ENCODE results near the gene C1QL3. TPM values are rescaled to one million over a fixed set of nuclear protein-coding genes. Genes with fewer than 3 reads are reported as not detected.

Gene C1QL3
- total and polyA plus RNA-seq, 2 experiments from 2014 or later: 0.34 to 2.3 TPM

- peaks cover 65% of the 10 kb centered on the region for H3K27me3 ChIP-seq (ENCODE audit: insufficient read depth)
These were observed 1.5 kb downstream of the C1QL3 start for GRCh38 chr10:16519908-16520861.

GRCh38 chr10:16519250-16519907 is 2.3 kb downstream of the C1QL3 start:
- Histone ChIP-seq H3K4me2 (peak overlapping the region; percentile 99), H3K27me3 (ENCODE audit: insufficient read depth) (peaks cover 61% of the 10 kb centered on the region)
- peak; percentile 25 for ATAC-seq

More at GRCh38 chr10:16519908-16520861, 1.5 kb downstream of the C1QL3 start:
- ATAC-seq: peak; percentile 31
- Mint-ChIP-seq H3K36me3 (ENCODE audit: low read depth) (no peaks in the 10 kb centered on the region), H3K4me1 (peaks cover 31% of the 10 kb centered on the region), H3K27me3 (ENCODE audit: insufficient read depth, low read depth, poor library complexity) (peaks cover 35% of the 10 kb centered on the region), H3K4me3 (peak overlapping the region; percentile 87), H3K27ac (no peak overlapping the region), H3K9me3 (no peaks in the 10 kb centered on the region; the same call in 2 of the 3 replicates)
- TF ChIP-seq EZH2phosphoT487 (IDR thresholded peaks at IDR 0.05; ENCODE audit: unreplicated experiment): no peak
- TF ChIP-seq ZNF331 (CRISPR knock-in tag; IDR thresholded peaks at IDR 0.05; ENCODE audit: low read depth): no peak
- TF ChIP-seq EZH2 (IDR thresholded peaks at IDR 0.05; ENCODE audit: low read depth, unreplicated experiment): peak; percentile 8
- no peak for TF ChIP-seq CTCF (conservative IDR thresholded peaks at IDR 0.05; ENCODE audit: low read depth in 2 of 2)
- TF ChIP-seq ETS1 (IDR thresholded peaks at IDR 0.05): no peak
- H3K36me3 ChIP-seq (ENCODE audit: insufficient read depth): no peaks in the 10 kb centered on the region
- no peaks in the 10 kb centered on the region for H3F3A ChIP-seq (replicated peaks; ENCODE audit: low read depth)
- DNase-seq (ENCODE audit: low spot score): peak; percentile 59
- H3K27ac ChIP-seq (ENCODE audit: low read depth): no peak overlapping the region
- no peaks in the 10 kb centered on the region for H3K9me2 ChIP-seq (ENCODE audit: insufficient read depth)
- peak overlapping the region; percentile 99 for H3K4me2 ChIP-seq
- H3K4me3 ChIP-seq: peak overlapping the region; percentile 80
- peaks cover 3% of the 10 kb centered on the region for H4K20me1 ChIP-seq (replicated peaks; ENCODE audit: insufficient read depth)
- peaks cover 13% of the 10 kb centered on the region for H3K4me1 ChIP-seq (ENCODE audit: insufficient read depth)
- H2AFZ ChIP-seq: peak overlapping the region; percentile 89
- no peaks in the 10 kb centered on the region for H3K79me2 ChIP-seq (replicated peaks; ENCODE audit: insufficient read depth)

More at GRCh38 chr10:16519250-16519907, 2.3 kb downstream of the C1QL3 start:
- no peaks in the 10 kb centered on the region for H3K36me3 Mint-ChIP-seq (ENCODE audit: low read depth)
- no peak overlapping the region for H3K27ac Mint-ChIP-seq
- no peaks in the 10 kb centered on the region for H3K79me2 ChIP-seq (replicated peaks; ENCODE audit: insufficient read depth)
- TF ChIP-seq EZH2 (IDR thresholded peaks at IDR 0.05; ENCODE audit: low read depth, unreplicated experiment) (peak; percentile 35), ZNF331 (CRISPR knock-in tag; IDR thresholded peaks at IDR 0.05; ENCODE audit: low read depth) (no peak), REST (IDR thresholded peaks at IDR 0.05; ENCODE audit: unreplicated experiment) (no peak), NANOG (IDR thresholded peaks at IDR 0.05; ENCODE audit: borderline replicate concordance) (no peak), CREB1 (CRISPR knock-in tag; IDR thresholded peaks at IDR 0.05; ENCODE audit: low read depth) (no peak)
- peak overlapping the region; percentile 89 for H2AFZ ChIP-seq
- H3F3A ChIP-seq (replicated peaks; ENCODE audit: low read depth): no peaks in the 10 kb centered on the region
- peaks cover 35% of the 10 kb centered on the region for H3K27me3 Mint-ChIP-seq (ENCODE audit: insufficient read depth, low read depth, poor library complexity)
- no peaks in the 10 kb centered on the region; the same call in 2 of the 3 replicates for H3K9me3 Mint-ChIP-seq
- no peaks in the 10 kb centered on the region for H3K36me3 ChIP-seq (ENCODE audit: insufficient read depth)
- H3K4me3 ChIP-seq: peak overlapping the region; percentile 80
- DNase-seq (ENCODE audit: low spot score): peak; percentile 39
- peak overlapping the region; percentile 87 for H3K4me3 Mint-ChIP-seq
- H4K20me1 ChIP-seq (replicated peaks; ENCODE audit: insufficient read depth): peaks cover 3% of the 10 kb centered on the region
- H3K4me1 ChIP-seq (ENCODE audit: insufficient read depth): peaks cover 13% of the 10 kb centered on the region
- H3K9me2 ChIP-seq (ENCODE audit: insufficient read depth): no peaks in the 10 kb centered on the region
- no peak overlapping the region for H3K27ac ChIP-seq (ENCODE audit: low read depth)
- H3K4me1 Mint-ChIP-seq: peaks cover 31% of the 10 kb centered on the region
